ENCODE results near the gene FREM2. TPM values are rescaled to one million over a fixed set of nuclear protein-coding genes. Genes with fewer than 3 reads are reported as not detected.

Gene FREM2
- total and polyA plus RNA-seq, 8 donors, result 1.4 to 9.8 (median 6.3) TPM

DNA sequence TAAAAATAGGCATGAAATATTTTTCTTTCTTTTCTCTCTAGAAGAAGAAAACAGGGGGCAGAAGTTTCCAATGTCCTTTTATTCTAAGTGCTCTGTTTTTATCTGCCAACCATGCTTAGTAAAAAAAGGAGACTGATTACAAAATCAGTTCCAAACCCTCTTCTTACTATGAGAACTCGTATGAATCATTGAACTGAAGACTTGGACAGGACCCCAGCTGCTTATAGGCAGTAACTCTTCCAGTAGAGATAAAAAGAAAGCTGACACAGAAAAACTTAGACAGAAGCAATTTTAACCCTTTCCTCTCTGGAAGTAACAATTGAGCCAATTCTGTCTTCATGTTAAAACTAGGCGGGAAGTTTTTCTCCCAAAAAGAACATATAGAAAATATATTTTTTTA lies 24.5 kb upstream of the FREM2 start:
- FAIRE-seq (no peak), DNase-seq (no peak), ATAC-seq (peak in 2 of 4 donors; percentile 29 to 38)
- 45 to 48% methylated on average over 2 of the region's 2 CpGs for WGBS, 2 donors
- H3K27me3 ChIP-seq, result no peaks in the 10 kb centered on the region
- peaks cover 0 to 9% (median 4%) of the 10 kb centered on the region in 3 donors for H3K4me1 ChIP-seq
- no peak overlapping the region for H3K27ac ChIP-seq
- H3K9me3 ChIP-seq, result no peaks in the 10 kb centered on the region
- no peaks in the 10 kb centered on the region for H3K36me3 ChIP-seq
- TF ChIP-seq, protein P1, sequence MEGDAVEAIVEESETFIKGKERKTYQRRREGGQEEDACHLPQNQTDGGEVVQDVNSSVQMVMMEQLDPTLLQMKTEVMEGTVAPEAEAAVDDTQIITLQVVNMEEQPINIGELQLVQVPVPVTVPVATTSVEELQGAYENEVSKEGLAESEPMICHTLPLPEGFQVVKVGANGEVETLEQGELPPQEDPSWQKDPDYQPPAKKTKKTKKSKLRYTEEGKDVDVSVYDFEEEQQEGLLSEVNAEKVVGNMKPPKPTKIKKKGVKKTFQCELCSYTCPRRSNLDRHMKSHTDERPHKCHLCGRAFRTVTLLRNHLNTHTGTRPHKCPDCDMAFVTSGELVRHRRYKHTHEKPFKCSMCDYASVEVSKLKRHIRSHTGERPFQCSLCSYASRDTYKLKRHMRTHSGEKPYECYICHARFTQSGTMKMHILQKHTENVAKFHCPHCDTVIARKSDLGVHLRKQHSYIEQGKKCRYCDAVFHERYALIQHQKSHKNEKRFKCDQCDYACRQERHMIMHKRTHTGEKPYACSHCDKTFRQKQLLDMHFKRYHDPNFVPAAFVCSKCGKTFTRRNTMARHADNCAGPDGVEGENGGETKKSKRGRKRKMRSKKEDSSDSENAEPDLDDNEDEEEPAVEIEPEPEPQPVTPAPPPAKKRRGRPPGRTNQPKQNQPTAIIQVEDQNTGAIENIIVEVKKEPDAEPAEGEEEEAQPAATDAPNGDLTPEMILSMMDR (IDR thresholded peaks at IDR 0.05), result no peak
- H3K4me3 ChIP-seq, result no peak overlapping the region
- intact Hi-C loops (cut with DNase I), result no loop called here

DNA sequence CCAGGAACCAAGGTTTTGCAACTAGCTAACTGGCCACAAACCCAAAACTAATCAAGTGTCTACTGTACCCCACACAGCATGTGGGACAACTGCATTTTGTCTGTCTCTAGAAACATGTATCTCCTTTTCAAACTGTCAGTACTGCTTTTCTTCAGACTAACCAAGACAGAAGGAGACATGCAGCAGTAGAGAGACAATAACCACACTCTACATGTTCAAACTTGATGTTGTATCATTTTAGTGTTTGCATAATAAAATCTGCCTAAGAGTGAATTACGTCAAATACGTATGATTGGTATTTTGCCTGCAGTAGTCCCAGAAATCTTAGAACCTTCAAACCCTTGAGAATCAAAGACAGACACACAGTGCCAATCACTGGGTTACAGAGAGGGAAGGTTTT lies 22.0 kb upstream of the FREM2 start:
- Histone ChIP-seq H3K36me3 (no peaks in the 10 kb centered on the region), H3K27me3 (no peaks in the 10 kb centered on the region), H3K4me3 (no peak overlapping the region), H3K9me3 (no peaks in the 10 kb centered on the region), H3K27ac (no peak overlapping the region), H3K4me1 (peaks cover 0 to under 1% (median under 1%) of the 10 kb centered on the region in 3 donors)
- FAIRE-seq (no peak), DNase-seq (no peak), ATAC-seq (no peak)
- intact Hi-C loops (cut with DNase I), result no loop called here
- TF ChIP-seq, protein P1 (IDR thresholded peaks at IDR 0.05), result no peak
- WGBS, 2 donors, result 93 to 96% methylated on average over 2 of the region's 2 CpGs

DNA sequence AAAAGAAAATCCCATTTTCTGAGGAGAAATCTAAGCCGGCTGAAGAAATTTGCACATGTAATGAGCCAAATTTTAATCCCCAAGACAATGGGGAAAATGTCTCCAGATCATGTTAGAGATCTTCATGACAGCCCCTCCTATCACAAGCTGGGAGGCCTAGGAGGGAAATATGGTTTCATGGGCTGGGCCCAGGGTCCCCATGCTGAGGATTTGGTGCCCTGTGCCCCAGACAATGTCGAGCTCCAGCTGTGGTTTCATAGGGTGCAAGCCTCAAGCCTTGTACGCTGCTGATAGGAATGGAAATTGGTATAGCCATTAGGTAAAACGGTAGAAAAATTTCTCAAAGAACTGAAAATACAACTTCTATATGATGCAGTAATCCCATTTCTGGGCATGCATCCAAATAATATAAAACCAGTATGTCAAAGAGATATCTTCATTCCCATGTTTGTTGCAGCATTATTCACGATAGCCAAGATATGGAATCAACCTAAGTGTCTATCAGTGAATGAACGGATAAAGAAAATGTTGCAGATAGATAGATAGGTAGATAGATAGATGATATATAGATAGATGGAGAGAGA lies 19.3 kb upstream of the FREM2 start:
- FAIRE-seq, result no peak
- no peak for DNase-seq
- Histone ChIP-seq H3K9me3 (no peaks in the 10 kb centered on the region), H3K27ac (no peak overlapping the region), H3K27me3 (no peaks in the 10 kb centered on the region), H3K4me1 (no peaks in the 10 kb centered on the region), H3K36me3 (no peaks in the 10 kb centered on the region), H3K4me3 (no peak overlapping the region)
- TF ChIP-seq, protein P1 (IDR thresholded peaks at IDR 0.05), result no peak
- no peak for ATAC-seq
- 84% methylated on average over 6 of the region's 6 CpGs for WGBS, 2 donors
- intact Hi-C loops (cut with DNase I), result no loop called here

DNA sequence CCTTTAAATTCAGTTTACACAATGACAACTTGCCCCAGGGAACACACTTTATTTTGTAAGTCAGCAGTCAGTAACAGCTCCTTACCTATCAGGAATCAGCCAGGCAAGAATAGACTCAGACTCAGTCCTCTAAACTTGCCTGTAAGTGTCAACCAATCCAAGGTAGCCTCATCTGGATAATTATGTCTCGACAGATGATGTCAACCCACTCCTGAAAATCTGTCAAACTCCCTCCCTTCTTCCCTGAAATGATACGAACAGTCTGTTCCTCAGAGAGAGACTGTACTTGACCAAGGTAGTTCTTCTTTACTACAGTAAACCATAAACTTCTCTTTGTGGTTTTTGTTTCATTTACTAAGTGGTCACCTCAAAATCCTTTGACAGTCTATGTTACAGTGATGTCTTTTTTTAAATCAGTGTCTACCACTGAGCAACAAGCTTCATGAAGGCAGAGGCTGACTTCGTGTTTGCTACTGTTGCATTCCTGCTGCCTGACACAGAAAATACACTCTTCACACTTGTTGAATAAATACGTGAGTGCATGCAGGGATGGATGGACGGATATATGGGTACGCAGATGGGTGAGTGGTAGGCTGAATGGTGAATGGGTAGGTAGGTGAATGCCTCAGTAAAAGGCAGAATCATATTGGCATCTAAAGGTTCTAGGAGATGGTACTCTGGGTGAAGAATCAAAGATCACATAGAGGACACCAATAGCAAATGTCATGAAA lies 17.5 kb upstream of the FREM2 start:
- Histone ChIP-seq H3K27me3 (no peaks in the 10 kb centered on the region), H3K27ac (no peak overlapping the region), H3K4me1 (no peaks in the 10 kb centered on the region), H3K36me3 (no peaks in the 10 kb centered on the region), H3K4me3 (no peak overlapping the region), H3K9me3 (no peaks in the 10 kb centered on the region)
- FAIRE-seq (no peak), ATAC-seq (no peak), DNase-seq (no peak)
- intact Hi-C loops (cut with DNase I), result no loop called here
- TF ChIP-seq, protein P1 (IDR thresholded peaks at IDR 0.05), result no peak
- WGBS, 2 donors, result 74 to 78% methylated on average over 6 of the region's 6 CpGs

DNA sequence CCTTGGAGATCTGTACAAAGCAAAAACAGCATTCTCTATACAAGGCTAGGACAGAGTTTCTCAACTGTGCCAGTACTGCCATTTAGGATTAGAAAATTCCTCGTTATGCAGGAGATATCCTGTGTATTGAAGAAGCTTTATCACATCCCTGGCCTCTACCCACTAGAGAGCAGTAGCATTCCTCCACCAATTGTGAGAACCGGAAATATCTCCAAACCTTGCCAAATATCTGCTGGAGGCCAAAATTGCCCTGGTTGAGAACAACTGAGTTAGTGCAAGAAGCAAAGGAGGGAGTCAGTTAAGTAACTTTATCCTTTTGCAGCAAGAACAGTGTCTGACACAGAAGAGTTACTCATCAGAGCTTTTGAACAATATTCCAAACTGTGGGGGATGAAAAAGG lies 16.2 kb upstream of the FREM2 start:
- intact Hi-C loops (cut with DNase I), result no loop called here
- TF ChIP-seq, protein P1 (IDR thresholded peaks at IDR 0.05), result no peak
- FAIRE-seq (no peak), ATAC-seq (peak in 2 of 4 donors; percentile 25 to 44), DNase-seq (no peak)
- Histone ChIP-seq H3K27ac (no peak overlapping the region), H3K27me3 (no peaks in the 10 kb centered on the region), H3K4me3 (no peak overlapping the region), H3K4me1 (no peaks in the 10 kb centered on the region), H3K9me3 (no peaks in the 10 kb centered on the region), H3K36me3 (no peaks in the 10 kb centered on the region)
- 19 to 29% methylated on average over 2 of the region's 2 CpGs for WGBS, 2 donors

All from pancreas (tissue), 10 donors.